Stomach (tissue), 4 donors: Measurements from ENCODE around the gene CLOCK.

Experiments used
- EP300 ChIP-seq: sonication (generic); formaldehyde crosslinking; IDR thresholded peaks from one replicate; pipeline ENCODE4 v1.6.1; 2017; ENCODE audit warnings: antibody characterized with exemption
- POLR2AphosphoS5 ChIP-seq, 3 donors: sonication (generic); formaldehyde crosslinking; IDR thresholded peaks; one replicate each; pipeline ENCODE4 v1.6.1; 2016; ENCODE audit warnings: antibody characterized with exemption in 3 of 3

GRCh38 chr4:55510685-55511084 is 36.0 kb downstream of the CLOCK start:
- TF ChIP-seq EP300: no peak
- TF ChIP-seq POLR2AphosphoS5 (IDR thresholded peaks at IDR 0.05): no peak
